GM12878 (cell line): ENCODE measurements around the gene CNR1. TPM values are rescaled to one million over a fixed set of nuclear protein-coding genes. Genes with fewer than 3 reads are reported as not detected.

Experiments
- EZH2 ChIP-seq: IDR thresholded peaks from 2 replicates; pipeline ENCODE4 v1.6.1; 2012; ENCODE audit warnings: low read depth, mild to moderate bottlenecking, control low read depth, inconsistent platforms, low read length, borderline replicate concordance; ENCODE audit not compliant: control insufficient read depth
- JUNB ChIP-seq: IDR thresholded peaks from 2 replicates; pipeline ENCODE4 v1.6.1; 2016; ENCODE audit warnings: antibody characterized with exemption, mild to moderate bottlenecking
- KDM1A ChIP-seq: fragments of 200-600 bp; sonication (generic); IDR thresholded peaks from 2 replicates; pipeline ENCODE4 v1.6.1; 2016; ENCODE audit warnings: borderline replicate concordance
- RFX5 ChIP-seq: IDR thresholded peaks from 2 replicates; pipeline ENCODE4 v1.6.1; 2011; ENCODE audit warnings: low read depth, low read length, improper control_type of control experiment
- SMAD5 ChIP-seq: IDR thresholded peaks from 2 replicates; pipeline ENCODE4 v1.6.1; 2016; ENCODE audit warnings: antibody characterized with exemption, low read depth
- SP1 ChIP-seq: IDR thresholded peaks from one replicate; pipeline ENCODE4 v1.6.1; 2011; ENCODE audit warnings: low read depth, low read length
- SREBF1 ChIP-seq: IDR thresholded peaks from 2 replicates; pipeline ENCODE4 v1.6.1; 2012; ENCODE audit warnings: mild to moderate bottlenecking, low read length
- TCF7 ChIP-seq: IDR thresholded peaks from 2 replicates; pipeline ENCODE4 v1.6.1; 2014; ENCODE audit warnings: antibody characterized with exemption, borderline replicate concordance
- polyA plus RNA-seq, 11 experiments: library from polyadenylated mRNA; depleted of rRNA in 4 of 11; unstranded in 6 of 11; stranded (reverse) in 5 of 11; fragments of >200 nt; fragmentation: Nextera tagmentation in 4 of 11; fragmentation: Illumina TruSeq in 1 of 11; extraction: Ambion mirVana in 4 of 11; extraction: Trizol in 1 of 11; gene quantifications; 1 replicate in 1 of 11; 2 replicates in 10 of 11; pipeline versions ENCODE4 v1.2.1 to v1.2.3, GENCODE V29; 2011 to 2016; ENCODE audit warnings: inconsistent platforms in 2 of 11, missing spikeins in 2 of 11, low read depth in 1 of 11
- total RNA-seq, 4 experiments: library from RNA; depleted of rRNA in 3 of 4; stranded (reverse); fragments of >200 nt in 3 of 4; fragmentation: Illumina TruSeq in 1 of 4; extraction: Trizol in 1 of 4; gene quantifications; 2 replicates each; pipeline versions ENCODE4 v1.2.1 to v1.2.3, GENCODE V29; 2013 to 2021
- TF ChIP-seq, protein P1 (sequence below): fragments of 450-650 bp; IDR thresholded peaks from 2 replicates; pipeline ENCODE4 v1.6.1; 2016; ENCODE audit warnings: mild to moderate bottlenecking
- TF ChIP-seq, protein P2 (sequence below): IDR thresholded peaks from 2 replicates; pipeline ENCODE4 v1.6.1; 2011; ENCODE audit warnings: low read depth, low read length, improper control_type of control experiment, borderline replicate concordance
- TF ChIP-seq, protein P3 (sequence below): IDR thresholded peaks from 2 replicates; pipeline ENCODE4 v1.6.1; 2011; ENCODE audit warnings: mild to moderate bottlenecking, low read depth, low read length, moderate library complexity; ENCODE audit not compliant: insufficient replicate concordance
- TF ChIP-seq, protein P4 (sequence below): fragments of 450-650 bp; IDR thresholded peaks from 2 replicates; pipeline ENCODE4 v1.6.1; 2017; ENCODE audit warnings: low read depth, mild to moderate bottlenecking, moderate library complexity
- TF ChIP-seq, protein P5 (sequence below): IDR thresholded peaks from 2 replicates; pipeline ENCODE4 v1.6.1; 2012; ENCODE audit warnings: mild to moderate bottlenecking, low read depth, low read length
- TF ChIP-seq, protein P6 (sequence below): fragments of 450-650 bp; conservative IDR thresholded peaks from 2 replicates; pipeline ENCODE4 v1.6.1; 2017; ENCODE audit warnings: mild to moderate bottlenecking, moderate library complexity
- TF ChIP-seq, protein P7 (sequence below): fragments of 450-650 bp; IDR thresholded peaks from 2 replicates; pipeline ENCODE4 v1.6.1; 2017; ENCODE audit warnings: mild to moderate bottlenecking, moderate library complexity

Gene CNR1
- total and polyA plus RNA-seq, 10 of the 15 experiments (the other 5 are each of a cell fraction or from before 2014, with no cell fraction given) = 2.2 to 15.4 (median 8.5) TPM

DNA sequence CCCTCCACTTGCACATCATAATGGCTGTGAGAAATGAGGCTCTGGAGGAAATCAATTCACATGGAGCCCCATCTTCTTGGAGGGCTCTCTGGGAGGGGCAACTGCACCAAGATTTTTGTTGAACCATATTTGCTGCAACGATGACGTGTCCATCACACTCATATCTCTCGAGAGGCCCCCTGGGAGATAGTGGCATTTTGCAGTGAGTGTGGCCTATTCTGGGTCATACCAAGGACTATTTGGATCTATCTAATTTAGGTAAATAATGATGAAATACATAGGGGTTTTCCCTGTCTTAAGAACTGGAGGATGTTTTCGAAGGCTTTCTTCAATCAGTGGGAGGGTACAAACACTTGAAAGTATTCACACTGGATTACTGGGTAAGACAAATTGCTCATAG, 31.6 kb downstream of the CNR1 start (continued):
- TF ChIP-seq, protein P1, sequence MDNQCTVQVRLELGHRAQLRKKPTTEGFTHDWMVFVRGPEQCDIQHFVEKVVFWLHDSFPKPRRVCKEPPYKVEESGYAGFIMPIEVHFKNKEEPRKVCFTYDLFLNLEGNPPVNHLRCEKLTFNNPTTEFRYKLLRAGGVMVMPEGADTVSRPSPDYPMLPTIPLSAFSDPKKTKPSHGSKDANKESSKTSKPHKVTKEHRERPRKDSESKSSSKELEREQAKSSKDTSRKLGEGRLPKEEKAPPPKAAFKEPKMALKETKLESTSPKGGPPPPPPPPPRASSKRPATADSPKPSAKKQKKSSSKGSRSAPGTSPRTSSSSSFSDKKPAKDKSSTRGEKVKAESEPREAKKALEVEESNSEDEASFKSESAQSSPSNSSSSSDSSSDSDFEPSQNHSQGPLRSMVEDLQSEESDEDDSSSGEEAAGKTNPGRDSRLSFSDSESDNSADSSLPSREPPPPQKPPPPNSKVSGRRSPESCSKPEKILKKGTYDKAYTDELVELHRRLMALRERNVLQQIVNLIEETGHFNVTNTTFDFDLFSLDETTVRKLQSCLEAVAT = no peak
- TF ChIP-seq KDM1A = no peak
- no peak for TF ChIP-seq SMAD5
- TF ChIP-seq, protein P2, sequence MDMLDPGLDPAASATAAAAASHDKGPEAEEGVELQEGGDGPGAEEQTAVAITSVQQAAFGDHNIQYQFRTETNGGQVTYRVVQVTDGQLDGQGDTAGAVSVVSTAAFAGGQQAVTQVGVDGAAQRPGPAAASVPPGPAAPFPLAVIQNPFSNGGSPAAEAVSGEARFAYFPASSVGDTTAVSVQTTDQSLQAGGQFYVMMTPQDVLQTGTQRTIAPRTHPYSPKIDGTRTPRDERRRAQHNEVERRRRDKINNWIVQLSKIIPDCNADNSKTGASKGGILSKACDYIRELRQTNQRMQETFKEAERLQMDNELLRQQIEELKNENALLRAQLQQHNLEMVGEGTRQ = no peak
- TF ChIP-seq EZH2 = no peak
- no peak for TF ChIP-seq SREBF1
- TF ChIP-seq, protein P3, sequence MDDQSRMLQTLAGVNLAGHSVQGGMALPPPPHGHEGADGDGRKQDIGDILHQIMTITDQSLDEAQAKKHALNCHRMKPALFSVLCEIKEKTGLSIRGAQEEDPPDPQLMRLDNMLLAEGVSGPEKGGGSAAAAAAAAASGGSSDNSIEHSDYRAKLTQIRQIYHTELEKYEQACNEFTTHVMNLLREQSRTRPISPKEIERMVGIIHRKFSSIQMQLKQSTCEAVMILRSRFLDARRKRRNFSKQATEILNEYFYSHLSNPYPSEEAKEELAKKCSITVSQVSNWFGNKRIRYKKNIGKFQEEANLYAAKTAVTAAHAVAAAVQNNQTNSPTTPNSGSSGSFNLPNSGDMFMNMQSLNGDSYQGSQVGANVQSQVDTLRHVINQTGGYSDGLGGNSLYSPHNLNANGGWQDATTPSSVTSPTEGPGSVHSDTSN = no peak
- TF ChIP-seq SP1 = no peak
- TF ChIP-seq, protein P4, sequence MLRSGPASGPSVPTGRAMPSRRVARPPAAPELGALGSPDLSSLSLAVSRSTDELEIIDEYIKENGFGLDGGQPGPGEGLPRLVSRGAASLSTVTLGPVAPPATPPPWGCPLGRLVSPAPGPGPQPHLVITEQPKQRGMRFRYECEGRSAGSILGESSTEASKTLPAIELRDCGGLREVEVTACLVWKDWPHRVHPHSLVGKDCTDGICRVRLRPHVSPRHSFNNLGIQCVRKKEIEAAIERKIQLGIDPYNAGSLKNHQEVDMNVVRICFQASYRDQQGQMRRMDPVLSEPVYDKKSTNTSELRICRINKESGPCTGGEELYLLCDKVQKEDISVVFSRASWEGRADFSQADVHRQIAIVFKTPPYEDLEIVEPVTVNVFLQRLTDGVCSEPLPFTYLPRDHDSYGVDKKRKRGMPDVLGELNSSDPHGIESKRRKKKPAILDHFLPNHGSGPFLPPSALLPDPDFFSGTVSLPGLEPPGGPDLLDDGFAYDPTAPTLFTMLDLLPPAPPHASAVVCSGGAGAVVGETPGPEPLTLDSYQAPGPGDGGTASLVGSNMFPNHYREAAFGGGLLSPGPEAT = no peak
- TF ChIP-seq, protein P5, sequence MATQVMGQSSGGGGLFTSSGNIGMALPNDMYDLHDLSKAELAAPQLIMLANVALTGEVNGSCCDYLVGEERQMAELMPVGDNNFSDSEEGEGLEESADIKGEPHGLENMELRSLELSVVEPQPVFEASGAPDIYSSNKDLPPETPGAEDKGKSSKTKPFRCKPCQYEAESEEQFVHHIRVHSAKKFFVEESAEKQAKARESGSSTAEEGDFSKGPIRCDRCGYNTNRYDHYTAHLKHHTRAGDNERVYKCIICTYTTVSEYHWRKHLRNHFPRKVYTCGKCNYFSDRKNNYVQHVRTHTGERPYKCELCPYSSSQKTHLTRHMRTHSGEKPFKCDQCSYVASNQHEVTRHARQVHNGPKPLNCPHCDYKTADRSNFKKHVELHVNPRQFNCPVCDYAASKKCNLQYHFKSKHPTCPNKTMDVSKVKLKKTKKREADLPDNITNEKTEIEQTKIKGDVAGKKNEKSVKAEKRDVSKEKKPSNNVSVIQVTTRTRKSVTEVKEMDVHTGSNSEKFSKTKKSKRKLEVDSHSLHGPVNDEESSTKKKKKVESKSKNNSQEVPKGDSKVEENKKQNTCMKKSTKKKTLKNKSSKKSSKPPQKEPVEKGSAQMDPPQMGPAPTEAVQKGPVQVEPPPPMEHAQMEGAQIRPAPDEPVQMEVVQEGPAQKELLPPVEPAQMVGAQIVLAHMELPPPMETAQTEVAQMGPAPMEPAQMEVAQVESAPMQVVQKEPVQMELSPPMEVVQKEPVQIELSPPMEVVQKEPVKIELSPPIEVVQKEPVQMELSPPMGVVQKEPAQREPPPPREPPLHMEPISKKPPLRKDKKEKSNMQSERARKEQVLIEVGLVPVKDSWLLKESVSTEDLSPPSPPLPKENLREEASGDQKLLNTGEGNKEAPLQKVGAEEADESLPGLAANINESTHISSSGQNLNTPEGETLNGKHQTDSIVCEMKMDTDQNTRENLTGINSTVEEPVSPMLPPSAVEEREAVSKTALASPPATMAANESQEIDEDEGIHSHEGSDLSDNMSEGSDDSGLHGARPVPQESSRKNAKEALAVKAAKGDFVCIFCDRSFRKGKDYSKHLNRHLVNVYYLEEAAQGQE = no peak
- no peak for TF ChIP-seq RFX5
- peak; percentile 70 for TF ChIP-seq JUNB
- TF ChIP-seq, protein P6, sequence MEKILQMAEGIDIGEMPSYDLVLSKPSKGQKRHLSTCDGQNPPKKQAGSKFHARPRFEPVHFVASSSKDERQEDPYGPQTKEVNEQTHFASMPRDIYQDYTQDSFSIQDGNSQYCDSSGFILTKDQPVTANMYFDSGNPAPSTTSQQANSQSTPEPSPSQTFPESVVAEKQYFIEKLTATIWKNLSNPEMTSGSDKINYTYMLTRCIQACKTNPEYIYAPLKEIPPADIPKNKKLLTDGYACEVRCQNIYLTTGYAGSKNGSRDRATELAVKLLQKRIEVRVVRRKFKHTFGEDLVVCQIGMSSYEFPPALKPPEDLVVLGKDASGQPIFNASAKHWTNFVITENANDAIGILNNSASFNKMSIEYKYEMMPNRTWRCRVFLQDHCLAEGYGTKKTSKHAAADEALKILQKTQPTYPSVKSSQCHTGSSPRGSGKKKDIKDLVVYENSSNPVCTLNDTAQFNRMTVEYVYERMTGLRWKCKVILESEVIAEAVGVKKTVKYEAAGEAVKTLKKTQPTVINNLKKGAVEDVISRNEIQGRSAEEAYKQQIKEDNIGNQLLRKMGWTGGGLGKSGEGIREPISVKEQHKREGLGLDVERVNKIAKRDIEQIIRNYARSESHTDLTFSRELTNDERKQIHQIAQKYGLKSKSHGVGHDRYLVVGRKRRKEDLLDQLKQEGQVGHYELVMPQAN = no peak
- no peak for TF ChIP-seq TCF7
- TF ChIP-seq, protein P7, sequence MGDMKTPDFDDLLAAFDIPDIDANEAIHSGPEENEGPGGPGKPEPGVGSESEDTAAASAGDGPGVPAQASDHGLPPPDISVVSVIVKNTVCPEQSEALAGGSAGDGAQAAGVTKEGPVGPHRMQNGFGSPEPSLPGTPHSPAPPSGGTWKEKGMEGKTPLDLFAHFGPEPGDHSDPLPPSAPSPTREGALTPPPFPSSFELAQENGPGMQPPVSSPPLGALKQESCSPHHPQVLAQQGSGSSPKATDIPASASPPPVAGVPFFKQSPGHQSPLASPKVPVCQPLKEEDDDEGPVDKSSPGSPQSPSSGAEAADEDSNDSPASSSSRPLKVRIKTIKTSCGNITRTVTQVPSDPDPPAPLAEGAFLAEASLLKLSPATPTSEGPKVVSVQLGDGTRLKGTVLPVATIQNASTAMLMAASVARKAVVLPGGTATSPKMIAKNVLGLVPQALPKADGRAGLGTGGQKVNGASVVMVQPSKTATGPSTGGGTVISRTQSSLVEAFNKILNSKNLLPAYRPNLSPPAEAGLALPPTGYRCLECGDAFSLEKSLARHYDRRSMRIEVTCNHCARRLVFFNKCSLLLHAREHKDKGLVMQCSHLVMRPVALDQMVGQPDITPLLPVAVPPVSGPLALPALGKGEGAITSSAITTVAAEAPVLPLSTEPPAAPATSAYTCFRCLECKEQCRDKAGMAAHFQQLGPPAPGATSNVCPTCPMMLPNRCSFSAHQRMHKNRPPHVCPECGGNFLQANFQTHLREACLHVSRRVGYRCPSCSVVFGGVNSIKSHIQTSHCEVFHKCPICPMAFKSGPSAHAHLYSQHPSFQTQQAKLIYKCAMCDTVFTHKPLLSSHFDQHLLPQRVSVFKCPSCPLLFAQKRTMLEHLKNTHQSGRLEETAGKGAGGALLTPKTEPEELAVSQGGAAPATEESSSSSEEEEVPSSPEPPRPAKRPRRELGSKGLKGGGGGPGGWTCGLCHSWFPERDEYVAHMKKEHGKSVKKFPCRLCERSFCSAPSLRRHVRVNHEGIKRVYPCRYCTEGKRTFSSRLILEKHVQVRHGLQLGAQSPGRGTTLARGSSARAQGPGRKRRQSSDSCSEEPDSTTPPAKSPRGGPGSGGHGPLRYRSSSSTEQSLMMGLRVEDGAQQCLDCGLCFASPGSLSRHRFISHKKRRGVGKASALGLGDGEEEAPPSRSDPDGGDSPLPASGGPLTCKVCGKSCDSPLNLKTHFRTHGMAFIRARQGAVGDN = no peak
